Stimulated activated CD8-positive, alpha-beta memory T cell treated with anti-CD3 and anti-CD28 coated beads, Interleukin-15, amount 100 ng/mL, for 48 hours (primary cell): Measurements from ENCODE around the gene DMAP1.
"Not testable (repeated sequence)": the region's sequence is repeated elsewhere in the genome, so short reads cannot be mapped to it uniquely, and the experiment has no call there.

ENCODE experiments used
- DNase-seq, 2 donors: peaks; one replicate each; pipeline ENCODE4 v3.0.0-alpha.2; 2020; ENCODE audit warnings: low read depth in 2 of 2

DMAP1 gene, protein sequence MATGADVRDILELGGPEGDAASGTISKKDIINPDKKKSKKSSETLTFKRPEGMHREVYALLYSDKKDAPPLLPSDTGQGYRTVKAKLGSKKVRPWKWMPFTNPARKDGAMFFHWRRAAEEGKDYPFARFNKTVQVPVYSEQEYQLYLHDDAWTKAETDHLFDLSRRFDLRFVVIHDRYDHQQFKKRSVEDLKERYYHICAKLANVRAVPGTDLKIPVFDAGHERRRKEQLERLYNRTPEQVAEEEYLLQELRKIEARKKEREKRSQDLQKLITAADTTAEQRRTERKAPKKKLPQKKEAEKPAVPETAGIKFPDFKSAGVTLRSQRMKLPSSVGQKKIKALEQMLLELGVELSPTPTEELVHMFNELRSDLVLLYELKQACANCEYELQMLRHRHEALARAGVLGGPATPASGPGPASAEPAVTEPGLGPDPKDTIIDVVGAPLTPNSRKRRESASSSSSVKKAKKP

DNA sequence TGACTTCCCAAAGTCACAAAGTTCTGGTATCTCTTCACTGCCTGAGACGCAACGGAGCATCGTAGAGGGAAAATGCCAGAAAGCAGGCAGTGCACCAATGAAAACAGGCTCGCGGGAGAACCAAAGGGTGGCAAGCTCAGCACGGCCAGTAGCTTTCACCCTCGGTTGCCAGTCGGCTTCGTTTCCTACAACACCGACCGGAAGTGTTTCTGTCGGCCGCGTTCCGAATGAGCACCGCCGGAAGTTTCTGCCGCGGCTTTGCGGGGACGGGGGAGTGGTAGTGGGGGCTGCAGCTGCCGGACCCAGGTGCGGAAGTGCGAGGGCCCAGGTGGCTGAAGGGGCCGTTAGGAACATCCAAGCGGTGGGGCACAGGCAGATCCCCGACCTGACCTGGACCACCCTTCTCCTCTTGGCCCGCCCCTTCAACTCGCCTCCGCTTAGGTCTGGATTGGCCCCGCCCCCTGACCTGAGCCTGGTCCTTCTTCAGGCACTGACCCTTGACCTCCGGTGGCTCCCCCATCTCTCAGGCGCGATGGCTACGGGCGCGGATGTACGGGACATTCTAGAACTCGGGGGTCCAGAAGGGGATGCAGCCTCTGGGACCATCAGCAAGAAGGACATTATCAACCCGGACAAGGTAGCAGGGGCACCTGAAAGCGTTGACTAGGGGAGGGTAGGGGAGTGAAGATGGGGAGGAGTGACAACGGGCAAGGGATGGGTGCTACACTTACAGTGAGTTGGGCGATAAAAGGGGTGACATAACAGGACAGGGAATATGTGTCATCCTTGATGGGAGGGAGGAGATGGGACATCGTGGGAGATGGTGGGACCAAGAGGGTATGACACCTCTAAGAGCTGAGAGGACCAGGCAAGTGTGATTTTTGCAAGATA is at the start of gene DMAP1:
Gene DMAP1, plus strand, starts transcription at position 250 of the 891 bp plus-strand sequence. Its CDS starts 283 bp downstream, at position 533.
- DNase-seq, result peak; percentile 69 to 71

DNA sequence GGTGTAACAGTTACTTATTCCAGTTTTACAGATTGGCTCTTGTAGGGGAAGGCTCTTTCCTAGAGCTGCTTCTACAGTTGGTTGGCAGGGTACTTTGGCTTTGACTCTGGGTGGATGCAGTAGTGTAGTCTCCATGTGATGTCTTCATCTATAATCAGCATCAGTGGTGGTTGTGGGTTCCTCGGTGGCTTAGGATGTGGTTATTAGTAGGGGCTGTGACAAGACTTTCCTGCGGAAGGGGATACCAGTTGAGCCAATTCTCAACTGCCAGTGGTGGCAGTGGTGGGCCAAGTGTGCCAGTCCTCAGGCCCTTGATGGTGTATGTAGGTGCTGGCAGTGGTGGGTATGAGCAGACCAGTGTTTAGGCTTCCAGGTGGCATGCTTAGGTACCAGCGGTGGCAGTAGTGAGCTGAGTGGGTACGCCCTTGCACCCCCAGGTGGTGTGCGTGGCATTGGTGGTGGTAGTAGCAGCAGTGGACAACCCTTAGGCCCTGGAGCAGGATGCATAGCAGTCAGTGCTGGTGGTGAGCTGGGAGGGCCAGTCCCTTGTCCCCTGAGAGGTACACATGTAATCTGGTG is 44.7 kb upstream of the DMAP1 start:
- DNase-seq, result no peak

DNA sequence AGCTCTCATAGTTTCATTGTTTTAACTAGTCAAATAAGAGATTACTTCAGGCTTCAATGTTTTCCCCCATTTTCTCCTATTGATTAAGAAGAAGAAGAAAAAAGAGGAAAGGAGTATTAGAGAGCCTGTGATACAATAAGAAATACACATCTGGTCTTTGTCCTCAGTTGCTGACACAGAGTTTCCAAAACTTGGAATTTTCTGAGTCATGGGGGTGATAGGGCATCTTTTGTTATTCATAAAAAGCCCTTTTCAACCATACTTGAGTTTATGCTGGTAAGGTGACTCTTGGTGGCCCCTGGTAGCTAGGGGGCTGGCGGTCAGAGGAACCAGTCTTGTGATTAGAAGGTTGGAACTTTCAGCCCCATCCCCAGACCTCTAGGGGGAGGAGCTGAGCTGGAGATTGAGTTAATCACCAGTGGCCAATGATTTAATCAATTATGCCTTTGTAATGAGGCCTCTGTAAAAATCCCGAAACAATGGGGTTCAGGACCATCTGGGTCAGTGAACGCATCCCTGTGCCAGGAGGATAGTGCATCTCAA is 42.9 kb upstream of the DMAP1 start:
- DNase-seq, result no peak

DNA sequence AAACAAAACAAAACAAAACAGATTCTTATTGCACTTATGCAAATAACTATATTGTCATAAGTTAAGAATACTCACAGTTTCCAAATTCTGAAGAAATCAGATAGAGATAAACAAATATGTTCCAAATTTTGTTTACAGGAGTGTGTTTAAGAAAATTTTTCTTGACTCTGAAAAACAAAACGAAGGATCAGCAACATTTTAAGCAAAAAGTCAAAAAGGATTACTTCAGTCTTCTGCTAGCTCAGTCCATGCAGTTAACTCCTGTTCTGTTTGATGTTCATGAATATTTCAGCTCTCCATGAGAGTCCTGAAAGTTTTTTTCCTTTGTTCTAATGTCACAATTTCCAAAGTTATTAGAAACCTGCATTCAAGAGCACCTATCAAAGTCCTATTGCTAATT is 38.6 kb upstream of the DMAP1 start:
- no peak for DNase-seq

DNA sequence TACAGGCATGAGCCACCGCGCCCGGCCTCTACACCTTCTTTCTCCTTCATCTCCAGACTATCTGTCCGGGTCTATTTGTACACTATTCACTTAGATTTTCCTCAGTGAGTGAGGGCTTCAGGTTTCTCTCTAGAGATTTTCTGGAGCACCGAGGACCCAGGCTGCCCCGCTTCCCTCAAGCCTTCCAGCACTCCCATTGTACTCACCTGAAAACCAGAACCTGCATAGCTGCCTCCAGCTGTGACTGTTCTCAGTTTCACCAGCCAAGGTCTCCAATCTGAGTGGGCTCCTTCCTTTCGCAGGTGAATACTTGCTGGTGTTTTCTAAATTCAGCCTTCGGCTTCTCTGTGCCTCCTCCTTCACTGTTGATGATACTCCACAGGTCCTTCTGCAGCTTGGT is 12.9 kb upstream of the DMAP1 start:
- no peak for DNase-seq

DNA sequence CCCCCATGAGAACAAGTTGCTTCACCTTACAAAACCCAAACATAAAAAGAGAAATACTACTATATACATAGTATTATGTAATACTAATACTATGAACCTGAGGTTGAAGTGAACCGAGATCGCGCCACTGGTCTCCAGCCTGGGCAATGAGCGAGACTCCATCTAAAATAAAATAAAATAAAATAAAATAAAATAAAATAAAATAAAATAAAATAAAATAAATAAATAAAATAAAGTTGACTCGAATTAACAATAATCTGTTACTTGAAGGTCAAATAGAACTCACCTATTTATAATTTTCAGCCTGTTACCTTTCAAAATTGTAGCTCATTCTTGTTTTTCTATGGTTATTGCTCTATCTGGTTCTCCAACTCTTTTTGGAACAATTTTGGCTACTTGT is 6.7 kb upstream of the DMAP1 start:
- not testable (repeated sequence) for DNase-seq

DNA sequence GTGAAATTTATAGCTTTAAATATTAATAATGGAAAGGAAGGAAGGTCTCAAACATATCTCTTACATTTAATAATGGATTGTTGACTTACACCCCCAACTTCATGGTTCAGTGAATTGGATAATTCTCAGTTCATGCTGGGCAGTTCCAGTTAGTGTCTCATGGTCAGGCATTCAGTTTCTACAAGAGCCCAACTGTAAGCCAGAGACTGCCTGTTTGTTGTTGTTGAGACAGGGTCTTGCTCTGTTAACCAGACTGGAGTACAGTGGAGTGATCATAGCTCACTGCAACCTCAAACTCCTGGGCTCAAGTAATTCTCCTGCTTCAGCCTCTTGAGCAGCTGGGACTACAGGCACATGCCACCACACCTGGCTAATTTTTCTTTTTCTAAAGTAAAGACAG is 5.0 kb upstream of the DMAP1 start:
- DNase-seq, result no peak

DNA sequence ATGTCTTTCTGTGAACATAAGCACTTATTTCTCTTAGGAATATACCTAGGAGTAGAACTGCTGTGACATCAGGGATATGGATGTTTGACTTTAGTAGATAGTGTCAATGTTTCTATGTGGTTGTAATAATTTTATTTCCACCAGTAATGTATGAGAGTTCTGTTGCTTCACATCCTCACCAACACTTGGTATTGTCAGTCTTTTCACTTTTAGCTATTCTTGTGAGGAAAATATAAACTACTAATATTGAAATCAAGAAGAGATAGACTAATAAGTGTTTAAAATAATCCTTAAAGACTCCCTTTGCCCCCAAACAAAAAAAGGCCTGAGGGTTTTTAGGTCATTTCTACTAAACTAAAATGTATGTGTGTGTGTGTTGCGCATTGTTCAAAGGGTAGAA is 2.7 kb upstream of the DMAP1 start:
- DNase-seq, result no peak

DNA sequence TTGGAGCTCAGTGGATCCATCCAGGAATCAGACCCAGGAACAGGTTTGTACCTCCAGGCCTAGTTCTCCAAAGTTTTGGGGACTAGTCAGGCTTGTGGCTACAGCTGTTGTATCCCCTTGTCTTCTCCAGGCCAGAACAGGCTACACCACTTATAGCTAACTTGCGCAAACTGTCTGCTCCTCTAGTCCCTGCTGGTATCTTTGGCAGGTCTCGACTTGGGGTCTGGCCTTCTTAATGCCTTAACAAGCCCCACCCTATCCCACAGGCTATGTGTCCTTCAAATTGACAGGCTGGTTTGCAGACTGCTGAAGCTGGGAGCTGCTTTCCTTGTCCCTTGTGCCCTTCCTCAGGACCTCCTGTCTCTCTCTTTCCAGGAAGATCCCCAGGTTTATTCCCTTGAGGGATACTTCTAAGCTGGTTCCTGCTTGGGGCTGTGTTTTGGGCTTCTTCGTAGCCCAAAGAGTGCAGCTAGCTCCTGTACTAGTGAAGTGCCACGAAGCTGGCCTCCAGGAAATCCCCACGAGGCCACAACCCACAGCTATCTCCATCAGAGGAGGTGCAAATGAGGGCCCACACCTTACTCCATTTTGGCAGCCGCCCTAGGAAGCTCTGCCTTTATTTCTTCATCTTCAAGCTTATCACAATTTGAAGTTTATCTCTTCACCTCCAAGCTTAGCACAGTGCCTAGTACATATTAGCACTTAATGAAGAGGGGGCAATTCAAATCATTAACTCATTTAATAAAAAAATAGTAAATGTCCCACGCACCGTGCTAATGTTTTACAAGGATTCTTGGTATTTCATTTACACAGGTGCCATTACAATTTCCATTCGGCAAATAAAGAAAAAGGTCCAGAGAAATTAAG is 683 bp upstream of the DMAP1 start:
- DNase-seq, result peak; percentile 12 to 32

DNA sequence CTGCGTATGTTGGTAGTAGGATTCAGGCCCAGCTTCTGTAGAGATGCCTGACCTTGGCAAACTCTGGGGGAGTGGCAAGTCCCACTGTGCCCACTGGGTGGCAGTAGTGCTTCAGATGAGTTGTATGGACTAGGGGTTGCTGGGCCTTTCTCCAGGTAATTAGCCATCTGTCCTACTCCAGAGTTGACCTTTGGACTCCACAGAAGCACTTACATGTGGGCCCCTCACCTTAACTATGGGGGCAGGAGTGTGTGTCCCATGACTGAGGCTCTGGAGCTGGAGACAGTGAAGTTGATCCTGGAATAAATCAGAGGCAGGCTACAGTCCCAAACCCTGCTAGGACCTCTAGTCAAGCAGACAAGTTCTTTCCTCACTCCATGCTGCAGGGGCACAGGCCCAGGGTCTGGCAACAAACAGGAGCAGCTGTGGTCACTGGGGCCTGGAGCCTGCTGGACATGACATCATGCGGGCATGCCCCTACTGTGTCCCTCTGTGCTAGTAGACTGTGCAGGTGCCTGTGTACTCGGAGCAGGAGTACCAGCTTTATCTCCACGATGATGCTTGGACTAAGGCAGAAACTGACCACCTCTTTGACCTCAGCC is 4.6 kb downstream of the DMAP1 start:
- DNase-seq, result peak; percentile 30 to 51

DNA sequence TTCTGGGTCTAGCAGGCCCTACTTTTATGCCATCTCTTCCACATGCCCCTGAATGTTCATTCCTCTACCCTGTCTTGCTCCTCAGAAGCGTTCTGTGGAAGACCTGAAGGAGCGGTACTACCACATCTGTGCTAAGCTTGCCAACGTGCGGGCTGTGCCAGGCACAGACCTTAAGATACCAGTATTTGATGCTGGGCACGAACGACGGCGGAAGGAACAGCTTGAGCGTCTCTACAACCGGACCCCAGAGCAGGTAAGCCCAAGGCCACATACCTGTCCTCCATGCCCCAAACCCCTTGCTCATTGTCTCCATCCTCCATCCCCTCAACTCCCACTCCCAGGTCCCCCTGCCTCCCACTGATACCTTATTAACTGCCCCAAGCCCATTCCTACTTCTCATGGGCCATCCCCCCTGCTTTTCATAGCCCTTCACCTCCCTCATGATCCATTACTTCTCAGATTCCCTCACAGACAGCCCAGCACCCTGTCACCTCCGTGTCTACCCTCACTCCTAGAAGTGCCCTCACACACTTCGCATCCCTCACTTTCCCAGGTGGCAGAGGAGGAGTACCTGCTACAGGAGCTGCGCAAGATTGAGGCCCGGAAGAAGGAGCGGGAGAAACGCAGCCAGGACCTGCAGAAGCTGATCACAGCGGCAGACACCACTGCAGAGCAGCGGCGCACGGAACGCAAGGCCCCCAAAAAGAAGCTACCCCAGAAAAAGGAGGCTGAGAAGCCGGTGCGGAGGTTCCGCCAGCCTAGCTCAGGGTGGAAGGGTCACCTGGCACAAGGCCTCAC is 5.4 kb downstream of the DMAP1 start:
- DNase-seq, result no peak

DNA sequence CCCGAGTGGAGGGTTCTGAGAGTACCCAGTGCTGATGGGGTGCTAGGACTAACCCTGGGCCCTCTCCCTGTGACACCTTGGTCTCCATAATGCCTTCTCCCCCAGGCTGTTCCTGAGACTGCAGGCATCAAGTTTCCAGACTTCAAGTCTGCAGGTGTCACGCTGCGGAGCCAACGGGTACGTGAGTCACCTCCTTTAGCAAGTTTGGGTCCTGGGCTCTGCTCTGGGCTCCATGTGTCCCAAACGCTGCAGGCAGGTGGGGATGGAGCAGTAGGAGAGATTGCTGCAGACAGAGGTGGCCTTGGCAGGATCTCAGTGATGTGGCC is 6.0 kb downstream of the DMAP1 start:
- DNase-seq, result no peak

DNA sequence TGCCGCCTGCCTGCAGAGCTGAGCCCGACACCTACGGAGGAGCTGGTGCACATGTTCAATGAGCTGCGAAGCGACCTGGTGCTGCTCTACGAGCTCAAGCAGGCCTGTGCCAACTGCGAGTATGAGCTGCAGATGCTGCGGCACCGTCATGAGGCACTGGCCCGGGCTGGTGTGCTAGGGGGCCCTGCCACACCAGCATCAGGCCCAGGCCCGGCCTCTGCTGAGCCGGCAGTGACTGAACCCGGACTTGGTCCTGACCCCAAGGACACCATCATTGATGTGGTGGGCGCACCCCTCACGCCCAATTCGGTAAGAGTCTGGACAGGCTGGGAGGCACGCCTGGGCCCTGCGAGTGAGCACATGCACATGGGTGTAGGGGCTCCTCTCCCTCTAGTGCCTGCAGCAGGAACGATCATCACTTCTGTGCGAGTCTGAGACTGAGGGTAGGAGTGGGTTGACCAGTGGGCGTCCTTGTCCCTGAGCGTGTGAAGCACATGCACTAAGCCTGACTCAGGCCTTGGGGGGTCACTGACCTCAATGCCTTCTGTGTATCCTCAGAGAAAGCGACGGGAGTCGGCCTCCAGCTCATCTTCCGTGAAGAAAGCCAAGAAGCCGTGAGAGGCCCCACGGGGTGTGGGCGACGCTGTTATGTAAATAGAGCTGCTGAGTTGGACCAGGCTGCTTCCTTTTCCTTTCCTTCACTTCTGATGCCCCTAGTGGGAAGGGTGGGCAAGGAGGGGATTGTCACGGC is 6.9 kb downstream of the DMAP1 start:
- no peak for DNase-seq

DNA sequence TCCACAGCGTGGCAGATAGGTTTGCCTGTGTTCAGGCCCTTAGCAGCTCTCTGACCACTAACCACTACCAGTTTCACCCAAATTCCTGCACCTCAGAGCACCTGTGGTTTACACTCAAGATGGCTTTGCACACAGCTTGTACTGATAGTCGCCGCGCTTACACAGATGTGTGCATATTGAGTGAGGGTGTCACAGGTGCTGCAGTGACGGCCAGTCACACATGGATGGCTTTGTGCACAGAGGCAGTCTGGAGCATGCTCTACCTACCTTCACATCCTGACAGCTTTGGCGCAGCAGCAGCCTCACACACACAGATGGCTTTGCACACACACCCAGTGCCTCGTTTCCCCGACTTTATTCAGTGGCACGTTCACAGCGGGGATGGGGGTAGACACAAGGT is 7.5 kb downstream of the DMAP1 start:
- DNase-seq, result no peak

DNA sequence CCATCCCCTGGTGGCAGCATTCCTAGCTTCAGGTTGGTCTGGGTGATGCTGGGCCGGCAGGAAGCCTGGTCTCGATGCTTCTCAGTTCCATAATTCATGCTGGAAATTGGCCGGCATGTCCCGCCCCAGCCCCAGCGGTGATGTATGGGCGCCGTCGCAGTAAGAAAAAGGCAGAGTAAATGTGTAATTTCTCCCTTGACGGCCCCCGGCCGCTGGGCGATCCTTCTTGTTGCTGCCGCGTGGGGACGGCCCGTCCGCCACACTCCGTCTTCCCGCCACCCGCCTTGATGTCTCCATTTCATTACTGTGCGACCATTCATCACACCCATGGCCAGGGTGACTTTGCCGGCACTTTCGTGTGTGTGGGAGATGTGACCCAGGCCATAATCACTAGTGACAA is 8.5 kb downstream of the DMAP1 start:
- no peak for DNase-seq

DNA sequence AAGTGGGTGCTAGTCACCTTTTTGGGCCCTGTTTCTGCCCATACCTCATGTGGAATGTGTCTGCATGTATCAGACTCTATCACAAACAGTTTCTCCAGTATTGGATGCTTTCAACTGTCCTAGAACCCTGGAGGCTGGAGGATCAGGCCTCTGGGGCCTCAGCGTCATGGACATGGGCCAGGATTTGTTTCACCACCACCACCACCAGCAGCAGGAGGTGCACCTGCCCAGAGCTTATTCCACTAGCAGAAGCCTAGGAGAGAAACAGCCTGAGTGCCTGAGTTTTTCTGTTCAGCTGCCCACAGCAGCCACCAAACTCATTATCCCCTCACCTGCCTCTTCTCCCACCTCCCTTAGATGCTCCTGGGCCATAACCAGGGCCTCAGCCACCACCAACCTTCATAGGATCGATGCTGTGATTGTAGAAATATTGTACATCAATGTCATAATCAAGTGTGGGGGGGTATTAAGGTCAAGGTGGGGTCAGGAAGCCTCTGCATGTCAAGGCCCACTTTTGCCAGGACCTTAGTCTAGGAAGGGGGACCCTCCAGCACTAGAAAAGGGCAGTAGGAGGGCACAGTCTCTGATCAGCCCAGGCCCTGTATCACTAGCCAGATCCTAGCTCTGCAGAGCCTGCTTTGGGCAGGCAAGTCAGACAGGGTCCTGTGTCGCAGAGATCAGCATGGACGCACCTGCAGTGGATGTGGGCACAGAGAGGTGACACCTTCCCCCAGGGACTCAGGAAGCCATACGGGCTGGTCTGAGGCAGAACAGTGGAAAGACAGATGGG is 9.3 kb downstream of the DMAP1 start:
- no peak for DNase-seq

DNA sequence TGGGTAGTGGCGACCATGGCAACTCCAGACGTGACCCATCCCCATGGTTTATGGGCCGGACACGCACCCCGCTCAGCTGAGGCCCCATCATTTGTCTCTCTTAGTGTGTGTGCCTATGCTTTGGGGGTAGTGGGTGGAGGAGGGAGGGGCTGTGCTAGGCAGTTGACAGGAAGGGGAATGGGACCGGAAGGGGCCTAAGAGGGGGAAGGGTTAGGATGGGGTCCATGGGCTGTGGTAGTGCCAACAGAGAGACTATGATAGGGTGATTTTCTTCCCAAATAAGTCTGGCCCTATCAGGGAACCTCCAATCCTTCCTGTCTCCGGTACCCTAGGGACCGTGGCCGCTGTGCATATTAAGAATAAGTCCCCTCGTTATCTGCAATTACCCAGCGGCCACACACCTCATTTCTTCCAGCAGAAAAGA is 9.9 kb downstream of the DMAP1 start:
- DNase-seq, result no peak

DNA sequence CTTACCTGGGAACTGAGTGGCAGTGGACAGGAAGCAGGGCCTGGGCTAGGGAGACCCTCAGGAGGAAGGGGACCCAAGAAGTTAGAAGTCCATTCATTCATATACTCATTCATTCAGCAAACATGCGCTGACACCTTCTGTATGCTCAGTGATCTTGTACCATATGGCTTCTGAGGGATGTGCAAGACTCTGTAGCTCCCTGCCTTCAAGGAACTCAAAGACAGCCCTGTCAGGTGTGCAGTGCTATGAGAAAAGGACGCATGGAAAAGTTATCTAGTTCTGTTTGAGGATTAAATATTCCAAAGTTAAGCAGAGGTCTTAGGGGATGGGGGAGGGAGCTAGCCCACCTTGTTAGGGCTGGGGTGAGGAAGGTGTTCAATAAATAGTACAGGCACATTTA is 12.5 kb downstream of the DMAP1 start:
- DNase-seq, result no peak

DNA sequence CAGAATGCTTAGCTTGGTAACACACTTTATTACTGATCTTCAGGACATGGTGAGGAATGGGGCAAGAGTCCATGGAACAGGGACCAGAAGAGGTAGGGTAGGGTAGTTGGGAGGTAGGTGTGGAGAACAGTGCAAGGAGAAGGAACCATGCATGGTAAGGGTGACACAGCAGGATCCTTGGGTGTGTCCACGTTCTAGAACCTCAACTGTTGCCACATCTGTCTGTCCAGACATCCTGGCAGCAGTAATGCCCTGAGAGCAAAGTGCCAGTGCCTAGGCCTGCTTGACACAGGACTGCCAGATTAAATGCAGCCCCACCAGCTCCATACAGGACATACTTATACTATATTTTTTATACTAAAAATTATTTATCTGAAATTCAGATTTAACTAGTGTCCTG is 13.9 kb downstream of the DMAP1 start:
- DNase-seq, result no peak
